SU-DHL-6 (cell line): Measurements from ENCODE around the gene ARG2.

Experiments used
- H2AFZ ChIP-seq: fragments of 200-600 bp; sonication (generic); 2 replicates; pipeline ENCODE4 v1.6.1; 2014; ENCODE audit warnings: low read depth, mild to moderate bottlenecking, moderate library complexity, mixed read lengths, antibody characterized with exemption, low read length; ENCODE audit not compliant: severe bottlenecking
- H3F3A ChIP-seq: fragments of 200-600 bp; shearing (Covaris generic); 2 replicates; pipeline ENCODE4 v1.6.0; 2016; ENCODE audit warnings: antibody characterized with exemption, mild to moderate bottlenecking; ENCODE audit not compliant: insufficient read depth
- H3K27ac ChIP-seq: fragments of 200-600 bp; sonication (generic); 2 replicates; pipeline ENCODE4 v1.5.1; 2016; ENCODE audit warnings: low read depth, mild to moderate bottlenecking, low read length, moderate library complexity, mixed read lengths
- H3K27me3 ChIP-seq: fragments of 200-600 bp; sonication (generic), shearing (Covaris generic); 2 replicates; pipeline ENCODE4 v1.6.0; 2014; ENCODE audit warnings: mild to moderate bottlenecking, low read length
- H3K36me3 ChIP-seq: fragments of 200-600 bp; sonication (generic); 2 replicates; pipeline ENCODE4 v1.6.1; 2014; ENCODE audit warnings: mild to moderate bottlenecking, low read length, mixed read lengths
- H3K4me2 ChIP-seq: fragments of 300-600, 200-600 bp; shearing (Covaris generic), sonication (generic); 2 replicates; pipeline ENCODE4 v1.6.0; 2014; ENCODE audit warnings: low read length, low read depth, mild to moderate bottlenecking; ENCODE audit not compliant: poor library complexity, severe bottlenecking
- H3K4me3 ChIP-seq: fragments of 200-600 bp; sonication (generic); 2 replicates; pipeline ENCODE4 v1.5.1; 2014; ENCODE audit warnings: antibody characterized with exemption, low read length, mild to moderate bottlenecking, mixed read lengths; ENCODE audit not compliant: insufficient read depth, poor library complexity, severe bottlenecking
- H3K79me2 ChIP-seq: fragments of 200-600 bp; sonication (generic); 2 replicates; pipeline ENCODE4 v1.6.1; 2014; ENCODE audit warnings: mild to moderate bottlenecking, low read length, moderate library complexity; ENCODE audit not compliant: insufficient read depth
- H3K9ac ChIP-seq: fragments of 200-600 bp; sonication (generic); 2 replicates; pipeline ENCODE4 v1.7.0; 2014; ENCODE audit warnings: mild to moderate bottlenecking, low read length
- H3K9me2 ChIP-seq: fragments of 200-600 bp; sonication (generic); replicated peaks from 2 replicates; pipeline ENCODE4 v1.6.1; 2014; ENCODE audit warnings: low read length; ENCODE audit not compliant: insufficient read depth
- H3K9me3 ChIP-seq: fragments of 200-600 bp; sonication (generic); 2 replicates; pipeline ENCODE4 v1.6.1; 2014; ENCODE audit warnings: low read length, mixed read lengths; ENCODE audit not compliant: insufficient read depth
- H4K20me1 ChIP-seq: fragments of 200-600 bp; sonication (generic); 2 replicates; pipeline ENCODE4 v1.6.1; 2014; ENCODE audit warnings: low read depth, mild to moderate bottlenecking, antibody characterized with exemption, low read length, moderate library complexity, mixed read lengths
- EZH2phosphoT487 ChIP-seq: fragments of 200-600 bp; sonication (generic), shearing (Covaris generic); conservative IDR thresholded peaks from 2 replicates; pipeline ENCODE4 v1.6.1; 2018; ENCODE audit warnings: mild to moderate bottlenecking, antibody characterized with exemption, low read length, moderate library complexity, mixed read lengths
- TF ChIP-seq, protein P1 (sequence below): fragments of 200-600 bp; sonication (generic); IDR thresholded peaks from one replicate; pipeline ENCODE4 v1.5.1; 2017; ENCODE audit warnings: antibody characterized with exemption, mild to moderate bottlenecking, low read length, moderate library complexity; ENCODE audit not compliant: insufficient read depth, poor library complexity, severe bottlenecking

The ARG2 gene

DNA sequence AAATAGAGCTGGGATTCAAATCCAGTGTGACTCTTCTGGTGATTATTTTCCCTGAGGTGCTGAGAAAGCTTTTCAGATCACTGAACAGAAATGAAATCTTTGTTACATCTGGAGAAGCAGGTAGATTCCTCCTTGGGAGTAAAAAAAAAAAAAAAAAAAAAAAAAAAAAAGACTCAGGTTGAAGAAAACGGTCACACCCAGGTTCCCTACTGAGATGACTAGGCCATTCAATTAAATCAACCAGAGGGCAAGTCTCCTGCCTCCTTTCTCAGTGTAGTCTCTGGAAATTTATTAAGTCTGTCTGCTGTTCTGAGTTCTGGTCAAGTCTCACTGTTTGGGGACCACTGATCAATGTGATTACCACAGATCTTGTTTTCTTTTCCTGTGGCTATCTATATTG is 24.0 kb downstream of the ARG2 start:
- TF ChIP-seq, protein P1, sequence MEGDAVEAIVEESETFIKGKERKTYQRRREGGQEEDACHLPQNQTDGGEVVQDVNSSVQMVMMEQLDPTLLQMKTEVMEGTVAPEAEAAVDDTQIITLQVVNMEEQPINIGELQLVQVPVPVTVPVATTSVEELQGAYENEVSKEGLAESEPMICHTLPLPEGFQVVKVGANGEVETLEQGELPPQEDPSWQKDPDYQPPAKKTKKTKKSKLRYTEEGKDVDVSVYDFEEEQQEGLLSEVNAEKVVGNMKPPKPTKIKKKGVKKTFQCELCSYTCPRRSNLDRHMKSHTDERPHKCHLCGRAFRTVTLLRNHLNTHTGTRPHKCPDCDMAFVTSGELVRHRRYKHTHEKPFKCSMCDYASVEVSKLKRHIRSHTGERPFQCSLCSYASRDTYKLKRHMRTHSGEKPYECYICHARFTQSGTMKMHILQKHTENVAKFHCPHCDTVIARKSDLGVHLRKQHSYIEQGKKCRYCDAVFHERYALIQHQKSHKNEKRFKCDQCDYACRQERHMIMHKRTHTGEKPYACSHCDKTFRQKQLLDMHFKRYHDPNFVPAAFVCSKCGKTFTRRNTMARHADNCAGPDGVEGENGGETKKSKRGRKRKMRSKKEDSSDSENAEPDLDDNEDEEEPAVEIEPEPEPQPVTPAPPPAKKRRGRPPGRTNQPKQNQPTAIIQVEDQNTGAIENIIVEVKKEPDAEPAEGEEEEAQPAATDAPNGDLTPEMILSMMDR = no peak
- TF ChIP-seq EZH2phosphoT487 = no peak
- H3F3A ChIP-seq = no peaks in the 10 kb centered on the region

DNA sequence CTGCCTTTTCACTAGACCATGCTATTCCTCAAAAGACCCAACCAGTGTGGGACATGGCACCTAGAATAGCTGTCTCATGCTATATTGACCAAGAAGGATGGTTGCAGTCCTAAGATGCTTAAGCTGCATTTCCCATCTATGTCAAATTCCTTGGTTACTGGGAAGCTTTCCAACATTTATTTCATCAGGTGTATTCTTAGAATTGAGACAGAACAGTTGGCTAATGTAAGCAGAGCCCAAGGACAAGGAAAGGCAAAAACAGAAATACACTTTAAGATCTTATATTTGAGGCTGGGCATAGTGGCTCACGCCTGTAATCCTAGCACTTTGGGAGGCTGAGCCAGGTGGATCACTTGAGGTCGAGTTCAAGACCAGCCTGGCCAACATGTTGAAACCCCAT is 24.7 kb downstream of the ARG2 start:
- TF ChIP-seq, protein P1 = no peak
- Histone ChIP-seq H3K9ac (no peak overlapping the region), H3K36me3 (peaks cover 5% of the 10 kb centered on the region; the same call in 1 of the 2 replicates), H3K4me2 (no peak overlapping the region), H2AFZ (no peak overlapping the region), H3K4me3 (no peak overlapping the region), H3F3A (no peaks in the 10 kb centered on the region), H4K20me1 (no peaks in the 10 kb centered on the region), H3K79me2 (no peaks in the 10 kb centered on the region), H3K9me3 (no peaks in the 10 kb centered on the region), H3K27ac (no peak overlapping the region), H3K9me2 (no peaks in the 10 kb centered on the region), H3K27me3 (no peaks in the 10 kb centered on the region)

More for the DNA sequence above, 24.0 kb downstream of the ARG2 start:
- no peak overlapping the region for H3K27ac ChIP-seq
- H3K9me3 ChIP-seq = no peaks in the 10 kb centered on the region
- H3K27me3 ChIP-seq = no peaks in the 10 kb centered on the region
- H3K4me2 ChIP-seq = no peak overlapping the region
- H3K79me2 ChIP-seq = no peaks in the 10 kb centered on the region
- no peak overlapping the region for H3K9ac ChIP-seq
- no peak overlapping the region for H2AFZ ChIP-seq
- H3K9me2 ChIP-seq = no peaks in the 10 kb centered on the region
- H3K36me3 ChIP-seq = peaks cover 5% of the 10 kb centered on the region; the same call in 1 of the 2 replicates
- no peak overlapping the region for H3K4me3 ChIP-seq
- H4K20me1 ChIP-seq = no peaks in the 10 kb centered on the region

DNA sequence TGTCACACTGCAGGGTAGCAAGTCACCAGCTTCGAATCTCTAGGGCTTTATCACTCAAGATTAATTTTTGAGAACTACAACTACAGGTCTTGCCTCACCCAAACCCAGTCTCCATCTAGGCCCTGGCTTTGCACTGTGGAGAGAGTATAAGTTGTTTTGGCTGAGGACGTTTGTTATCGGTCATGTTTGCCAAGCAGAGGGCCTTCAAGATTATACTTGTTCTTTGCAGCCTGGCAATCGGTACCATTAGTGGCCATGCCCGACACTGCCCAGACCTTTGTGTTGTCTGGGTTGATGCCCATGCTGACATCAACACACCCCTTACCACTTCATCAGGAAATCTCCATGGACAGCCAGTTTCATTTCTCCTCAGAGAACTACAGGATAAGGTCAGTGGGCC is 25.7 kb downstream of the ARG2 start:
- Histone ChIP-seq H4K20me1 (no peaks in the 10 kb centered on the region), H3K79me2 (no peaks in the 10 kb centered on the region), H2AFZ (no peak overlapping the region), H3K9me2 (no peaks in the 10 kb centered on the region), H3K4me3 (no peak overlapping the region), H3K9ac (no peak overlapping the region), H3F3A (no peaks in the 10 kb centered on the region), H3K27me3 (no peaks in the 10 kb centered on the region), H3K9me3 (no peaks in the 10 kb centered on the region), H3K36me3 (peaks cover 5% of the 10 kb centered on the region; the same call in 1 of the 2 replicates), H3K27ac (no peak overlapping the region), H3K4me2 (no peak overlapping the region)
- TF ChIP-seq, protein P1 = no peak
- TF ChIP-seq EZH2phosphoT487 = no peak
